H1 (cell line): ENCODE results near the gene PGM2. TPM values are rescaled to one million over a fixed set of nuclear protein-coding genes. Genes with fewer than 3 reads are reported as not detected.

ENCODE experiments used
- GTF2F1 ChIP-seq: IDR thresholded peaks from 2 replicates; pipeline ENCODE4 v1.6.1; 2012; ENCODE audit warnings: low read depth, low read length, improper control_type of control experiment, borderline replicate concordance
- HDAC2 ChIP-seq, 2 experiments: fragments of 300-600 bp in 1 of 2; sonication (generic) in 1 of 2; IDR thresholded peaks; 2 replicates each; pipeline ENCODE4 v1.6.1; 2011 to 2012; ENCODE audit warnings: low read depth in 2 of 2, low read length in 2 of 2, mild to moderate bottlenecking in 2 of 2, moderate library complexity in 2 of 2, borderline replicate concordance in 1 of 2, inconsistent platforms in 1 of 2
- NANOG ChIP-seq: IDR thresholded peaks from 2 replicates; pipeline ENCODE4 v1.6.1; 2011; ENCODE audit warnings: low read length, low read depth, mild to moderate bottlenecking, inconsistent platforms; ENCODE audit not compliant: insufficient read depth, poor library complexity, severe bottlenecking
- YY1 ChIP-seq: IDR thresholded peaks from 2 replicates; pipeline ENCODE4 v1.6.1; 2011; ENCODE audit warnings: low read depth, mild to moderate bottlenecking, low read length
- polyA plus RNA-seq, 7 experiments: library from polyadenylated mRNA; depleted of rRNA in 3 of 7; stranded (reverse) in 5 of 7; unstranded in 2 of 7; fragments of >200 nt in 5 of 7; fragments of 200-250 nt in 2 of 7; gene quantifications; 1 replicate in 5 of 7; 2 replicates in 1 of 7; 4 replicates in 1 of 7; pipeline versions ENCODE4 v1.2.1 to v1.2.3, GENCODE V29; 2011 to 2013; ENCODE audit warnings: missing spikeins in 2 of 7, mixed read lengths in 2 of 7
- total RNA-seq: library from RNA; stranded (reverse); fragmentation: NEBNext Ultra II Directional; extraction: Animal tissue kit (Norgen Biotek cat#: 25700); gene quantifications from 2 replicates; pipeline ENCODE4 v1.2.1, GENCODE V29; 2021

PGM2 gene
- total and polyA plus RNA-seq, 2 of the 8 experiments (the other 6 are each of a cell fraction or from before 2014, with no cell fraction given) = 7.7 to 38.0 TPM

GRCh38 chr4:37864786-37865185, 38.3 kb downstream of the PGM2 start (continued):
- TF ChIP-seq HDAC2 (IDR thresholded peaks at IDR 0.05; ENCODE audit: borderline replicate concordance in 1 of 2, low read depth in 2 of 2, low read length in 2 of 2) = no peak
- TF ChIP-seq GTF2F1 = no peak
- no peak for TF ChIP-seq NANOG
- no peak for TF ChIP-seq YY1
